ENCODE measurements around the gene PBOV1.
"Not testable (repeated sequence)": the region's sequence is repeated elsewhere in the genome, so short reads cannot be mapped to it uniquely, and the experiment has no call there.

PBOV1 gene

GRCh38 chr6:138238368-138238767 is 20.1 kb upstream of the PBOV1 start:
- no peak for DNase-seq (ENCODE audit: low spot score)

GRCh38 chr6:138237463-138237862 is 19.2 kb upstream of the PBOV1 start:
- DNase-seq (ENCODE audit: low spot score) = no peak

GRCh38 chr6:138235693-138236092 is 17.4 kb upstream of the PBOV1 start:
- no peak for DNase-seq (ENCODE audit: low spot score)

GRCh38 chr6:138235205-138235604 is 16.9 kb upstream of the PBOV1 start:
- no peak for DNase-seq (ENCODE audit: low spot score)

- no peak for DNase-seq (ENCODE audit: low spot score)
Measured at GRCh38 chr6:138234363-138234762, 16.1 kb upstream of the PBOV1 start.

- DNase-seq (ENCODE audit: low spot score) = no peak
Measured at GRCh38 chr6:138231381-138231886, 13.1 kb upstream of the PBOV1 start.

- no peak for DNase-seq (ENCODE audit: low spot score)
Measured at GRCh38 chr6:138230759-138231380, 12.6 kb upstream of the PBOV1 start.

GRCh38 chr6:138230221-138230620 is 11.9 kb upstream of the PBOV1 start:
- DNase-seq (ENCODE audit: low spot score) = no peak

- DNase-seq (ENCODE audit: low spot score) = no peak
Measured at GRCh38 chr6:138229663-138230179, 11.4 kb upstream of the PBOV1 start.

GRCh38 chr6:138229072-138229471 is 10.8 kb upstream of the PBOV1 start:
- DNase-seq (ENCODE audit: low spot score) = no peak

- no peak for DNase-seq (ENCODE audit: low spot score)
Measured at GRCh38 chr6:138227316-138227781, 9.1 kb upstream of the PBOV1 start.

GRCh38 chr6:138226700-138227315 is 8.5 kb upstream of the PBOV1 start:
- no peak for DNase-seq (ENCODE audit: low spot score)

- DNase-seq (ENCODE audit: low spot score) = no peak
Measured at GRCh38 chr6:138225953-138226352, 7.7 kb upstream of the PBOV1 start.

- DNase-seq (ENCODE audit: low spot score) = no peak
Measured at GRCh38 chr6:138222901-138223546, 4.7 kb upstream of the PBOV1 start.

GRCh38 chr6:138219901-138220300 is 1.6 kb upstream of the PBOV1 start:
- DNase-seq (ENCODE audit: low spot score) = no peak

GRCh38 chr6:138219398-138219797 is 1.1 kb upstream of the PBOV1 start:
- DNase-seq (ENCODE audit: low spot score) = no peak

- DNase-seq (ENCODE audit: low spot score) = no peak
Measured at GRCh38 chr6:138215093-138215782, 3.1 kb downstream of the PBOV1 start.

GRCh38 chr6:138212530-138212929 is 5.8 kb downstream of the PBOV1 start:
- DNase-seq (ENCODE audit: low spot score) = not testable (repeated sequence)

- DNase-seq (ENCODE audit: low spot score) = no peak
Measured at GRCh38 chr6:138211601-138212000, 6.7 kb downstream of the PBOV1 start.

GRCh38 chr6:138211048-138211581 is 7.2 kb downstream of the PBOV1 start:
- DNase-seq (ENCODE audit: low spot score) = no peak

- DNase-seq (ENCODE audit: low spot score) = no peak
Measured at GRCh38 chr6:138206862-138207261, 11.4 kb downstream of the PBOV1 start.

- DNase-seq (ENCODE audit: low spot score) = no peak
Measured at GRCh38 chr6:138205437-138206094, 12.7 kb downstream of the PBOV1 start.

All from hematopoietic multipotent progenitor cell treated with erythropoietin and hydrocortisone succinate and interleukin-3 and kit ligand, for 17 days (in vitro differentiated cells).